Activated naive CD4-positive, alpha-beta T cell treated with anti-CD3 and anti-CD28 coated beads, Interleukin-2, amount 50 U/mL, for 16 hours (primary cell): ENCODE data around the gene LRRC10B.

Source experiments
- DNase-seq: peaks from one replicate; pipeline ENCODE4 v3.0.0-alpha.2; 2020

LRRC10B gene

GRCh38 chr11:61533039-61533375 lies 24.5 kb downstream of the LRRC10B start:
- no peak for DNase-seq

- no peak for DNase-seq
These were observed 24.9 kb downstream of the LRRC10B start for GRCh38 chr11:61533401-61533800.

GRCh38 chr11:61534025-61534932 lies 25.7 kb downstream of the LRRC10B start:
- no peak for DNase-seq

GRCh38 chr11:61534933-61535839 lies 26.6 kb downstream of the LRRC10B start:
- DNase-seq = no peak

- DNase-seq = no peak
These were observed 27.6 kb downstream of the LRRC10B start for GRCh38 chr11:61535998-61536675.

GRCh38 chr11:61536676-61537270 lies 28.2 kb downstream of the LRRC10B start:
- DNase-seq = no peak

- no peak for DNase-seq
These were observed 28.8 kb downstream of the LRRC10B start for GRCh38 chr11:61537326-61537725.

GRCh38 chr11:61538636-61538961 lies 30.1 kb downstream of the LRRC10B start:
- no peak for DNase-seq

GRCh38 chr11:61539006-61539405 lies 30.5 kb downstream of the LRRC10B start:
- no peak for DNase-seq

GRCh38 chr11:61539831-61540357 lies 31.3 kb downstream of the LRRC10B start:
- no peak for DNase-seq

GRCh38 chr11:61540528-61540927 lies 32.0 kb downstream of the LRRC10B start:
- no peak for DNase-seq

GRCh38 chr11:61541598-61541997 lies 33.0 kb downstream of the LRRC10B start:
- no peak for DNase-seq

- no peak for DNase-seq
These were observed 33.5 kb downstream of the LRRC10B start for GRCh38 chr11:61542024-61542461.

GRCh38 chr11:61542705-61543104 lies 34.2 kb downstream of the LRRC10B start:
- no peak for DNase-seq

- no peak for DNase-seq
These were observed 35.2 kb downstream of the LRRC10B start for GRCh38 chr11:61543606-61544306.

- DNase-seq = no peak
These were observed 35.9 kb downstream of the LRRC10B start for GRCh38 chr11:61544466-61544865.

- DNase-seq = no peak
These were observed 36.8 kb downstream of the LRRC10B start for GRCh38 chr11:61545341-61545740.

GRCh38 chr11:61545921-61546320 lies 37.4 kb downstream of the LRRC10B start:
- DNase-seq = no peak

GRCh38 chr11:61546663-61547062 lies 38.1 kb downstream of the LRRC10B start:
- DNase-seq = no peak

- DNase-seq = no peak
These were observed 38.7 kb downstream of the LRRC10B start for GRCh38 chr11:61547246-61547645.

GRCh38 chr11:61549177-61549576 lies 40.6 kb downstream of the LRRC10B start:
- no peak for DNase-seq
